ENCODE data around the gene TRPT1.

The TRPT1 gene

DNA sequence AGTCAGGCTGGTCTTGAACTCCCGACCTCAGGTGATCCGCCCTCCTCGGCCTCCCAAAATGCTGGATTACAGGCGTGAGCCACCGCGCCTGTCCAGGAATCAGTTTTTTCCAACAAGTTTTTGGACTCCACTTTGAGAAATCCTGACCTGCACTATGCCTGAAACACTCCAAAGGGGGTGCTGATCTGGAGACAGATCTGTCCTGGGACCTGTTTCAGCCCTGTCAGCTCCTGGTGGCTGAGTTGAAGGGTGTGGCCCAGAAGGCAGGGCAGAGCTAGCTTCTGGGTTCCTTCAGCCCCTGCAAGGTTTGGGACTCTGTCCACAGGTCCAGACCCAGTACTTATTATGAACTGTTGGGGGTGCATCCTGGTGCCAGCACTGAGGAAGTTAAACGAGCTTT lies 5.6 kb upstream of the TRPT1 start:
- Histone ChIP-seq H3K36me3 (ENCODE audit: control insufficient read depth, insufficient read depth, low read length) (no peaks in the 10 kb centered on the region), H2BK120ac (ENCODE audit: low read depth, low read length) (no peak overlapping the region), H3K79me1 (ENCODE audit: low read length) (peaks cover 4% of the 10 kb centered on the region), H3K18ac (ENCODE audit: low read length) (no peak overlapping the region), H3K56ac (ENCODE audit: low read length) (no peak overlapping the region), H3K23ac (ENCODE audit: low read length) (no peak overlapping the region), H2BK15ac (replicated peaks; ENCODE audit: low read depth) (no peak overlapping the region), H2AK5ac (ENCODE audit: low read length) (no peak overlapping the region), H3K4ac (ENCODE audit: low read depth, low read length) (no peak overlapping the region), H4K8ac (ENCODE audit: low read depth, low read length) (no peak overlapping the region), H2BK5ac (ENCODE audit: low read length) (no peak overlapping the region), H3K79me2 (ENCODE audit: control insufficient read depth, insufficient read depth, low read length) (no peaks in the 10 kb centered on the region), H3K27ac (ENCODE audit: low read depth, low read length) (no peak overlapping the region), H3K9ac (ENCODE audit: low read length) (no peak overlapping the region), H3K4me2 (ENCODE audit: low read length) (no peak overlapping the region), H3K4me3 (ENCODE audit: low read length) (no peak overlapping the region), H3K4me1 (ENCODE audit: control insufficient read depth, low read depth, low read length) (peaks cover 6% of the 10 kb centered on the region), H4K5ac (ENCODE audit: low read length) (no peak overlapping the region), H3K27me3 (ENCODE audit: insufficient read depth, low read length, poor library complexity) (no peaks in the 10 kb centered on the region)
- WGBS (ENCODE audit: extremely low coverage, insufficient coverage, low lambda C conversion rate) = no CpG with 5 or more reads among the region's 7 CpGs
- DNase-seq = no peak

- H3K4me2 ChIP-seq (ENCODE audit: low read length) = peak overlapping the region; percentile 96
- H3K18ac ChIP-seq (ENCODE audit: low read length) = peak overlapping the region; percentile 70
- H3K9ac ChIP-seq (ENCODE audit: low read length) = peak overlapping the region; percentile 91
- peak overlapping the region; percentile 44 for H3K27ac ChIP-seq (ENCODE audit: low read depth, low read length)
- H3K4ac ChIP-seq (ENCODE audit: low read depth, low read length) = no peak overlapping the region
- H3K27me3 ChIP-seq (ENCODE audit: insufficient read depth, low read length, poor library complexity) = no peaks in the 10 kb centered on the region
- no peaks in the 10 kb centered on the region for H3K79me2 ChIP-seq (ENCODE audit: control insufficient read depth, insufficient read depth, low read length)
- H3K4me3 ChIP-seq (ENCODE audit: low read length) = peak overlapping the region; percentile 79
- no peak overlapping the region for H2BK5ac ChIP-seq (ENCODE audit: low read length)
- no peak overlapping the region for H4K5ac ChIP-seq (ENCODE audit: low read length)
- peaks cover 4% of the 10 kb centered on the region for H3K79me1 ChIP-seq (ENCODE audit: low read length)
- H3K4me1 ChIP-seq (ENCODE audit: control insufficient read depth, low read depth, low read length) = peaks cover 6% of the 10 kb centered on the region
- DNase-seq = no peak
- no peak overlapping the region for H2BK15ac ChIP-seq (replicated peaks; ENCODE audit: low read depth)
- H3K23ac ChIP-seq (ENCODE audit: low read length) = no peak overlapping the region
- H2BK120ac ChIP-seq (ENCODE audit: low read depth, low read length) = no peak overlapping the region
- WGBS (ENCODE audit: extremely low coverage, insufficient coverage, low lambda C conversion rate) = no CpG with 5 or more reads among the region's 8 CpGs
- no peaks in the 10 kb centered on the region for H3K36me3 ChIP-seq (ENCODE audit: control insufficient read depth, insufficient read depth, low read length)
- H4K8ac ChIP-seq (ENCODE audit: low read depth, low read length) = no peak overlapping the region
- peak overlapping the region; percentile 93 for H3K56ac ChIP-seq (ENCODE audit: low read length)
- no peak overlapping the region for H2AK5ac ChIP-seq (ENCODE audit: low read length)
Observed at GRCh38 chr11:64230985-64231365, 5.0 kb upstream of the TRPT1 start.

GRCh38 chr11:64230171-64230984 lies 4.4 kb upstream of the TRPT1 start, which contains the start of gene DNAJC4:
Gene DNAJC4, plus strand, starts transcription at chr11:64230548. Its CDS starts 307 bp downstream, at chr11:64230855.
- peak within 1 kb of the TSS; percentile 70 for H3K18ac ChIP-seq (ENCODE audit: low read length)
- peak within 1 kb of the TSS; percentile 96 for H3K4me2 ChIP-seq (ENCODE audit: low read length)
- no peak within 1 kb of the TSS for H4K8ac ChIP-seq (ENCODE audit: low read depth, low read length)
- peak within 1 kb of the TSS; percentile 67 for H2BK5ac ChIP-seq (ENCODE audit: low read length)
- peak; percentile 97 for DNase-seq
- no peak within 1 kb of the TSS for H2BK120ac ChIP-seq (ENCODE audit: low read depth, low read length)
- H3K79me2 ChIP-seq (ENCODE audit: control insufficient read depth, insufficient read depth, low read length) = no peaks in the 10 kb centered on the region
- no peak within 1 kb of the TSS for H2AK5ac ChIP-seq (ENCODE audit: low read length)
- peak within 1 kb of the TSS; percentile 93 for H3K56ac ChIP-seq (ENCODE audit: low read length)
- no peaks in the 10 kb centered on the region for H3K36me3 ChIP-seq (ENCODE audit: control insufficient read depth, insufficient read depth, low read length)
- H3K23ac ChIP-seq (ENCODE audit: low read length) = no peak within 1 kb of the TSS
- no peak within 1 kb of the TSS for H3K4ac ChIP-seq (ENCODE audit: low read depth, low read length)
- no peak within 1 kb of the TSS for H4K5ac ChIP-seq (ENCODE audit: low read length)
- H2BK15ac ChIP-seq (replicated peaks; ENCODE audit: low read depth) = no peak within 1 kb of the TSS
- peak within 1 kb of the TSS; percentile 79 for H3K4me3 ChIP-seq (ENCODE audit: low read length)
- no peaks in the 10 kb centered on the region for H3K27me3 ChIP-seq (ENCODE audit: insufficient read depth, low read length, poor library complexity)
- H3K79me1 ChIP-seq (ENCODE audit: low read length) = peaks cover 4% of the 10 kb centered on the region
- H3K4me1 ChIP-seq (ENCODE audit: control insufficient read depth, low read depth, low read length) = peaks cover 6% of the 10 kb centered on the region
- no CpG with 5 or more reads among the region's 62 CpGs for WGBS (ENCODE audit: extremely low coverage, insufficient coverage, low lambda C conversion rate)
- H3K9ac ChIP-seq (ENCODE audit: low read length) = peak within 1 kb of the TSS; percentile 91
- peak within 1 kb of the TSS; percentile 44 for H3K27ac ChIP-seq (ENCODE audit: low read depth, low read length)

DNA sequence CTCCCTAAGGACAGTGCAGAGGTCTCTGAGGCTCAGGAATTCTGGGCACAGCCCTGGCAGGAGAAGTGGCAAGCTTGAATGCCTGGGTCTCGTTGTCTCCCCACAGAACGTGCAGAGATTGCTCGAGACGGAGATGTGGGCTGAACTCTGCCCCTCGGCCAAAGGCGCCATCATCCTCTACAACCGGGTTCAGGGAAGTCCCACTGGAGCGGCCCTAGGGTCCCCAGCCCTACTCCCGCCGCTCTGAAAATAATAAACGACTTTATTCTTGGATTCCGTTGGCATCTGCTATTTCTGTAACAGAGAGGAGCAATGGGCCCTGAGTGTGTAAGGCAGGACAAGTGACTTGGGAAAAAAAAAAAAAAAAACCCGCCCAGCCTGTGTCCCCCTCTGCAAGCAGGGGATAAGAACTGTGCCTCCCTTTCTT lies 3.8 kb upstream of the TRPT1 start:
- Histone ChIP-seq H4K8ac (ENCODE audit: low read depth, low read length) (no peak overlapping the region), H3K36me3 (ENCODE audit: control insufficient read depth, insufficient read depth, low read length) (no peaks in the 10 kb centered on the region), H3K27ac (ENCODE audit: low read depth, low read length) (peak overlapping the region; percentile 38), H3K56ac (ENCODE audit: low read length) (peak overlapping the region; percentile 87), H3K4ac (ENCODE audit: low read depth, low read length) (no peak overlapping the region), H3K9ac (ENCODE audit: low read length) (peak overlapping the region; percentile 76), H3K4me2 (ENCODE audit: low read length) (peak overlapping the region; percentile 94), H2BK120ac (ENCODE audit: low read depth, low read length) (no peak overlapping the region), H3K4me3 (ENCODE audit: low read length) (peak overlapping the region; percentile 30), H3K27me3 (ENCODE audit: insufficient read depth, low read length, poor library complexity) (no peaks in the 10 kb centered on the region), H3K4me1 (ENCODE audit: control insufficient read depth, low read depth, low read length) (peaks cover 6% of the 10 kb centered on the region), H3K18ac (ENCODE audit: low read length) (no peak overlapping the region), H4K5ac (ENCODE audit: low read length) (no peak overlapping the region), H3K23ac (ENCODE audit: low read length) (no peak overlapping the region), H3K79me1 (ENCODE audit: low read length) (peaks cover 4% of the 10 kb centered on the region), H2AK5ac (ENCODE audit: low read length) (no peak overlapping the region), H2BK5ac (ENCODE audit: low read length) (no peak overlapping the region), H2BK15ac (replicated peaks; ENCODE audit: low read depth) (no peak overlapping the region), H3K79me2 (ENCODE audit: control insufficient read depth, insufficient read depth, low read length) (no peaks in the 10 kb centered on the region)
- no peak for DNase-seq
- no CpG with 5 or more reads among the region's 13 CpGs for WGBS (ENCODE audit: extremely low coverage, insufficient coverage, low lambda C conversion rate)

DNA sequence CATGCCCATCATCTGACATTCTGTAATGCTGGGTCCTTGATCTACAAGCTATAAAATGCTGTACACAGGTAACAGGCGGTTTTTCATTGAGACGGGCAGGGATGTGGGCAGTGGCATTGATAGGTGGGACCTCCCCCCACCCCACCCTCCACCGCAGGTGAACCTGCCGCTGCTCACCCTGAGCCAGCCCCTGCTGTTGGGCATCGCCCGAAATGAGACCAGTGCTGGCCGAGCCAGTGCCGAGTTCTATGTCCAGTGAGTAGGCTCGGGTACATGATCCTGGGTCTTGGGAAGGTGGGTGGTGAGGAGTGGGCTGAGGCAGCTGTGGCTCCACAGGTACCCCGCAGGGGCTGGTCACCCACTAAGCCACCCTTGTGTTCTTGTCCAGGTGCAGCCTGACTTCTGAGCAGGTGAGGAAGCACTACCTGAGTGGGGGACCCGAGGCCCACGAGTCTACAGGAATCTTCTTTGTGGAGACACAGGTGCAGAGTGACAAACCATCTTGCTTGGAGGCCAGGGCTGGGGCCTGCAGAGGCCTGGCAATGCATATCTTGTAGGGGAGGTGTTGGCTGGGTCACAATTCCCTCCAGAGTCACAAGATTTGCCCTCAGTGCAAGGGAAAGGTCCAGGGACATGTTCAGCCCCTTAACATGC lies 3.2 kb upstream of the TRPT1 start:
- Histone ChIP-seq H3K4me2 (ENCODE audit: low read length) (no peak overlapping the region), H4K5ac (ENCODE audit: low read length) (no peak overlapping the region), H3K23ac (ENCODE audit: low read length) (no peak overlapping the region), H2AK5ac (ENCODE audit: low read length) (no peak overlapping the region), H3K18ac (ENCODE audit: low read length) (no peak overlapping the region), H3K4ac (ENCODE audit: low read depth, low read length) (no peak overlapping the region), H3K4me1 (ENCODE audit: control insufficient read depth, low read depth, low read length) (peaks cover 6% of the 10 kb centered on the region), H3K56ac (ENCODE audit: low read length) (no peak overlapping the region), H4K8ac (ENCODE audit: low read depth, low read length) (no peak overlapping the region), H3K79me2 (ENCODE audit: control insufficient read depth, insufficient read depth, low read length) (no peaks in the 10 kb centered on the region), H3K79me1 (ENCODE audit: low read length) (peaks cover 4% of the 10 kb centered on the region), H2BK120ac (ENCODE audit: low read depth, low read length) (no peak overlapping the region), H3K27me3 (ENCODE audit: insufficient read depth, low read length, poor library complexity) (no peaks in the 10 kb centered on the region), H3K4me3 (ENCODE audit: low read length) (no peak overlapping the region), H2BK5ac (ENCODE audit: low read length) (no peak overlapping the region), H3K27ac (ENCODE audit: low read depth, low read length) (no peak overlapping the region), H2BK15ac (replicated peaks; ENCODE audit: low read depth) (no peak overlapping the region), H3K9ac (ENCODE audit: low read length) (peak overlapping the region; percentile 76), H3K36me3 (ENCODE audit: control insufficient read depth, insufficient read depth, low read length) (no peaks in the 10 kb centered on the region)
- no peak for DNase-seq
- no CpG with 5 or more reads among the region's 12 CpGs for WGBS (ENCODE audit: extremely low coverage, insufficient coverage, low lambda C conversion rate)

Measured in mesendoderm (in vitro differentiated cells).